HG03571 (cell line): ENCODE measurements around the gene CD93.

Experiments
- ATAC-seq: cut with Tn5 transposase; IDR thresholded peaks from one replicate; pipeline ENCODE4 v1.9.1; 2021; ENCODE audit not compliant: unreplicated experiment

CD93 gene

GRCh38 chr20:23100720-23101107, 14.6 kb upstream of the CD93 start:
- no peak for ATAC-seq

GRCh38 chr20:23099791-23100719, 13.9 kb upstream of the CD93 start:
- ATAC-seq = no peak

DNA sequence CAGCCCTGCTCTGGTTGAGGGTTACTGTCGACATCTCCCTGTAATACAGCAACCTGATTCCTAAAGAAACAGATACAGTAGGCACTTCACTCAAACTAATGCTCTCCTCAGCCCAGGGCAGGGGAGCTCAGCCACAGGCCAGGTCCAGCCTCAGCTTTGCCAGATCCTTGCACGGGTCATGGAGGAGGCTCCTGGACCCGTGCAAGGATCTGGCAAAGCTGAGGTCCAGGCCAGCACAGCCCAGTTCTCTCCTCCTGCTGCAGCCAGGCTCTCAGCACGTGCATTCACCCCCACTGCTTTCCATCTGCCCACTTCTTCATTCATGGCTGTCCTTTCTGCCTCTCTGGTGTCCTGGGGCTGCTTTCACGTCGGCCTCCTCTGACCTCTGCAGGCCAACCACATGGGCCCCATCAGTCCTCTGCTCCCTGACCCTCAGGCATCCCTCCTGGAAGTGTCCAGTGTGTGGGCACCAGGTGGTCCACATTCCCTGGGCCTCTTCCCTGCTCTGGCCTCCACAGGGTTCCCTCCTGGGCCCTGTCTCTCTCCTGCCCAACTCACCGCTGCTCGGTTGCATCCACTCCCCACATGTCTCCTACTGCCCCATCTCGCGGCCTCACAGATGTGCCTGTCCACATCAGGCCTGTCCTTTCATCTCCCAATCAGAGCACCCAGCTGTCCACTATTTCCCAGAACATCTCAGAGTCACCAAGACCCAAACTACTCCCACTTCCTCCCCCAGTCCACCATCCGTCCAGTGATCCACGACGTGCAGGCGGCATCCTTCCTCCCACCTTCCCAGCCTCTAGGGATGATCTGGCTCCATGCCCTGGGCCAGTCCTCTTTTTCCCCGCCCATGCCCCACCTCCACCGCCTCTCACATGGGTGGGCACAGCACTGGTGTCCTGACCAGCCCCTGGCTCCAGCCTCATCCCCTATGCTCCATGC, 11.8 kb upstream of the CD93 start:
- no peak for ATAC-seq

DNA sequence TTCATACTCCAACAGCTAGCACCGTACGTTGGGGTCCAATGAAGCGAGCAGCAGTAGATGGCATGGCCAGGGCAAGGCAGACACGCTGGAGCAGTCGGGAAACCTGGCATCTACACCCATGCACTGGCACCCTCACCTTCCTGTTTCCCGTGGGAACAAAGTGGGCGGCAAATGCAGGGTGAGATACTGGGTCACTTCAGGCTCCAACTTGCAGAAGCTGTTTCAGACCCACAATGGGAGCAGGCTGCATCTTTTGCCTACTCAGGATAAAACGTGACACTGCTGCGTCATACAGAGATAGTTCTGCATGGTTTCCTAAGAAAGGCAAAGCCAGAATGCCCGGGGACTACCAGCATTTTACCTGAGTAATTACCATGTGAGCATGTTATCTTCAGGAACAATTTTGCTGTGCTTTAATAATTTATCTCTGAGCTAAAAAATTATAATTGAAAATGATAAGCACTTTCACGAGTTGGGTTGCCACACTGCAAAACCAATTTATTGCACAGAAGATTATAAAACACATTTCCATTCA, 10.9 kb upstream of the CD93 start:
- ATAC-seq = no peak

- ATAC-seq = no peak
Observed at GRCh38 chr20:23096097-23096496, 10.0 kb upstream of the CD93 start.

GRCh38 chr20:23095499-23095898, 9.4 kb upstream of the CD93 start:
- no peak for ATAC-seq

- no peak for ATAC-seq
Observed at GRCh38 chr20:23094927-23095326, 8.8 kb upstream of the CD93 start.

- ATAC-seq = no peak
Observed at GRCh38 chr20:23094213-23094896, 8.2 kb upstream of the CD93 start.

DNA sequence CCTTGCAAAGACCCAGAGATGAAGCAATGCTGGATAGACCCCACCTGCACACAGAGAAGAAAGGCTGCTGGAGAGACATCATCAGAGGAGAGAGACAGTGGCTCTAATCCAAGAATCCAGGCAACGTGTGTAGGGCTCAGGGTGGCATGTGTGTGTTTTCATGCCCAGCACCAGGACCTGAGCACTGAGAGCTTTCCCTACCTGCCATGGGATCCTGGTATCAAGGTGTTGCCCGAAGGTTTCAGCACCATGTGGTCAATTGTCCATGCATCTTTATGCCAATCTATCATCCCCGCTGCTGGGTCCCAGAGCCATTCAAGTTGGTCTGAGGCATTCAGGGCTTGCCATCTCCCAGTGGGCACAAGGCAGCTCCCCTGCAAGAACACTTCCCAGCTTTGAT, 7.5 kb upstream of the CD93 start:
- no peak for ATAC-seq

- no peak for ATAC-seq
Observed at GRCh38 chr20:23092861-23093495, 6.9 kb upstream of the CD93 start.

- ATAC-seq = no peak
Observed at GRCh38 chr20:23092384-23092756, 6.2 kb upstream of the CD93 start.

DNA sequence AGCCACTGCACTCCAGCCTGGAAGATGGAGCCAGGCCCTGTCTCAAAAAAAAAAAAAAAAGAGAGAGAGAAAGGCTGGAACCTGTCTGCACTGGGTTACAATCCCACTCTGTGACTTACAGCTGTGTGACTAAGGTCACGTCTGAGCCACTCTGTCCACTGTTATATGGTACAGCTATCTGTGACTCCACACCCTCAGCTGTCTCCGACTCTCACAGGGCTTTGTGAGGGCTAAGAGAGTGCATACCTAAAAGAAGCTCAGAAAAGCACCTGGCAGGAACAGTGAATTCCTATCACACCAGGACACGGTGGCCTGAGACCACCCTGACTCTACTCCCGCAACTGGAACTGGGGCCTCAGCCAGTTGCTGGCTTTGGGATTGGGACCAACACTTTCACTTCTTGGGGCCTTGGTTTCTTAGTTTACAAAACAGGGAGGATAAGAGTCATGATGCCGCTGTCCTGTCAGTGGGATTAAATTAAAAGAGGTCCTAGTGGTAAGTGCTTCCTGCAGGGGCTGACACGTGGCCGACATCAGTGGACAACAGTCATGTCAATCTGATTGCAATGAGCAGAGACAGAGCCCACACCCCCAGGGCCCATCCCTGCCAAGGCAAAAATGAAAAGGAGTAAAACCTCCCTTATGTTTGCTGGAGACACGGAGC, 5.7 kb upstream of the CD93 start:
- ATAC-seq = no peak

GRCh38 chr20:23090878-23091277, 4.8 kb upstream of the CD93 start:
- ATAC-seq = no peak

GRCh38 chr20:23090147-23090546, 4.0 kb upstream of the CD93 start:
- ATAC-seq = no peak

GRCh38 chr20:23088866-23089265, 2.7 kb upstream of the CD93 start:
- ATAC-seq = no peak

DNA sequence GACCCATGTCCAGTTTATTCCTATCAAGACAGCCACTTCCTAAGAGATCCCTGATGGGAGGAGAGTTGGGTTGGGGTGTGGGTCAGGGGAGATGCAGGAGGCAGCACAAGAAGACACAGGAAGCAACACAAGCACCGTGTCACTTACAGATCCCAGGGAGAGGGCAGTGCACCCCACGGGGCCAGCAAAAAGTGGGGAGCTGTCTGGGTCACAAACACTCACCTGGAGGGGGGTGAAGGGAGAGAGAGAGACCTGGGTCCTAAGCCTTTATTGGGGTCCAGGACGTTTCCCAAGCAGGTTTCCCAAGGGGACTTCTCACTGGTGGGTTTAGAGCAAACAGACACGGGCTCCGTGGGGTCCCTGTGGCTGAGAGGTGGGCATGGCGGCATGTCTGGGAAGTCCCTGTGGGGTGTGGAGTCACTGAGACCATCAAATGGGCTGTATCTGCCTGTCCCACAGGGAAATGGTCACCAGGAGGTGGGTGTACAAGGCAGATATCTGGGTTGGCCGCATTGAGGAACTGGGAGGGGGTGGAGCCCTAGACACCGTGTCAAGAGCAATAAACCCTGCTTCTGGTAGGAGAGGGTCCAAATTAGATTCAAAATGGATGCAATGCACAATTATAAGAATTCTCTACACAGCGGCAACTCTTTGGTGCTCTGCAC, 1.6 kb upstream of the CD93 start:
- ATAC-seq = no peak

DNA sequence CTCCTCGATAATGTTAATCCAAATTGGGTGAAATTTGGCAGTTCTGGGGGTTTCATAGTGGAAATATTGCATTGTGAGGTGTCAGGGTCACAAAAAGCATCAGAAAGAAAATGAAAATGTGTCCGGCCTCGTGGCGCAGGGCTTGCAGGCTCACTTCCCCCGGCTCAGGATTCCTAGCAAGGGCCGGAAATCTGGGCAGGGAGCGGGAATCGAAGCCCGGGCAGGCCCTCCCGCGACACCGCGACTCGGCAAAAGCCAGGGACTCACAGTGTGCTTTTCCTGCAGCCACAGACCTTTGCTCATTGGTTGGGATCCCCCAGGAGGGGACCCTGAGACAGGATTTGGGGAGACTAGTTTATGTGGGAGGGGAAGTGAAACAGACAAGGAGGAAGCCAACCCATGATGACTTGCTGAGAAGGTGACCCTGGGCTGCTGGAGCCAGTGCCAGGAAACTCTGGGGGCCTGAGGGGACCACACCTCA, 847 bp upstream of the CD93 start:
- no peak for ATAC-seq

GRCh38 chr20:23085436-23086055, 578 bp downstream of the CD93 start:
- no peak for ATAC-seq

GRCh38 chr20:23084845-23085365, 1.2 kb downstream of the CD93 start:
- no peak for ATAC-seq
